HG03103 (cell line): ENCODE results near the gene AOAH.
A peak's percentile ranks its signal among the peaks of the same experiment; 100 is the strongest.
"Not testable (repeated sequence)": the region's sequence is repeated elsewhere in the genome, so short reads cannot be mapped to it uniquely, and the experiment has no call there.

Experiments
- ATAC-seq: cut with Tn5 transposase; IDR thresholded peaks from one replicate; pipeline ENCODE4 v1.9.1; 2021; ENCODE audit warnings: low read depth; ENCODE audit not compliant: unreplicated experiment

AOAH gene

DNA sequence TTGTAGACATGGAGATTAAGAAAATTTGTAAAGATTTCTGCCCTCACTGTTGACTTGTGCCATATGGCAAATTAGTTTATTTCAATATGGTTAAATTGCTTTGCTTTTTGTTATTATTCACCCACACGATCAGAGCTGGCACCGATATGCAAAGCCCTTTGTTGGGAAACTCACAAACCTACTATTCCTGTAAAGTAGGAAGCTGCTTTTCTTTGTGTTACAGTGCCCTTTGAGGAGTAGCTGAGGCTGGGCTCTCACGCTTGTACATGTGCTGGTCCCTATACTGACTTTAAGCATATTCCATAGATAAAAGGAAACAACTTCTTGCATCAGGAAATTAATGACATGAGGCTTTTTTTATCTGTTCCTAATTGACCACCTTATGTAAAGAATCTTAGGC lies 17.6 kb upstream of the AOAH start:
- ATAC-seq, result no peak

DNA sequence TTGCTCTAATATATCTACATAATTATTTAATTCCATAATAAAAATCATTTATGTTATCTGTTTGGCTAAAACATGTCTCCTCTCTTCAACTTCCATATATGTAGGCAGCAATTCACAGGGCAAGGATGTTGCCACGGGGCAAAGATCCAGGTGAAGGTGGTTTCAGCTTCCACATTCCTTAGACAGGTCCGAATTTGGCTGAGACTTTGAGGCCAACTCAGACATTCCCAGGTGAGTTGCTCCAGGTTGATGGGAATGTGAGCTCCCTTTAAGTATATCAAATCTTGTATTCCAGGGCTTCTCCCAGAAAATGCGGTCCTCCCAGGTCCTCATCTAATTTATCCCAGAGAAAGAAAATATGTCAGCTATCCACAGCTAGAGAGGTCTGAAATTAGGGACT lies 15.1 kb upstream of the AOAH start:
- no peak for ATAC-seq

DNA sequence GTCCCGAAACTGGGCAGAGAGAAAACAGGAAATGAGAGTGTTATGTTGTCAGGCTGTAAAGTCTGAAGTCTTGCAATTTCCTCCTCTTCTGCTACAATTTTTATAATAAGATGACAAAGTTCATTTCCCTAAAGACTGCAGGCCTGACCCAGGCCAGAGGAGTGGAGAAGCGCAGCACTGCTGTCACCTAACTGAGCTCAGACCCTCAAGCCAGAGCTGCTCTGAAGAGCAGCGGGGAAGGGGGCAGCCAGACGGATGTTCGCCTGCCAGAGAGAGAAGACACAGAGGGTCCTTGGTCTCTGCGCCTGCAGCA lies 12.6 kb upstream of the AOAH start:
- ATAC-seq, result peak; percentile 88

DNA sequence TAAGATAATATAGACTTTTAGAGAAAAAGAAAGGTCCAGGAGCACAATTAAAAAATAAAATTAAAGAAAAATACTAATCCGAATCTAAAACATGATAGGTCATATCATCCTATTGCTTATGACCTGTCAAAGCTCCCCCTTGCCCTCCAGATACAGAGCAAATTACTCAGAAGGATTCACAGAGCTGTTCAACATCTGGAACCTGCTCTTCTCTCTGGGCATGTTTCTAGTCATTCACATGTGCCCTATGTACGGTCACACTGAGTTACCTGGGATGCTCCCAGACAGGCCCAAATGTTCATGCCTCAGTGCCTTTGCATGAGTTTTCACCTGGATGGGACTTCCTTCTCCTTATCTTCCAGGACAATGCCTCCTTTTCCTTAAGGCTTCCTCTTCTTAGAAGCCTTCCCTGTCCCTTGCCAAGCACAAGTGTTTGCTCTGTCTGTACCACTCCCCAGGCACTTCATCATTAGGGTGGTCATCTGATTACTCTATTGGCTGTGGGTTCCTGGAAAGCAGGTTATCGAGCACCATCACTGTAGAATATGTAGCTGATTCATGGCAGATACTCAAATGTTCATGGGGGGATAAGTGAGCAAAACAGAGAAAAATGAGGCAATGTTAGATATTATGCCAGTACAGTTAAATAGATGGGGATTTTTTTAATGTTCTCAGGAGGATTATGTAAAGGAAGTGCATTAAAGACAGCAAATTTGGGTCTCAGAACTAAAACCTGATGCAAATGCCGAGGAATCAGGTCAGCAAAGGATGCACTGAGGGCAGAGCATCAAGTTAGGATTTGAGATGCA lies 12.0 kb upstream of the AOAH start:
- ATAC-seq, result no peak

DNA sequence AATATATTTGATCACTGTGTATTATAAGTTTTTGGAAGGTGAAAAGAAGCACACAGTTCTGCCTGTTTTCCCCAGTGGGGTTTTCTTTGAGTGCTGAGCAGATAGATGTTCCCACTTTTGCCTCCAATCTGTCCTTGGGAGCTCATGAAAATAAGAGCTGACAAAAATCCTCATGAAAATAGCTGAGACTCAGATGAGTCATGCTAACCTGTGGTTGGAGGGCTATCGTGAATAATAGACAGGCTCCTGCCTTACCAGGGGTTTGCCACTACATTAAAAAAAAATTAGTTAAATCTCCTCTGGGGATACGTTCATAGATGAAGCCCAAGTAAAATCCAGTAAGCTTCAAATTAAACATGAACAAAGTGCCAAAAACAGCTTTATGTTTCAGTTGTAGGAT lies 10.9 kb upstream of the AOAH start:
- no peak for ATAC-seq

DNA sequence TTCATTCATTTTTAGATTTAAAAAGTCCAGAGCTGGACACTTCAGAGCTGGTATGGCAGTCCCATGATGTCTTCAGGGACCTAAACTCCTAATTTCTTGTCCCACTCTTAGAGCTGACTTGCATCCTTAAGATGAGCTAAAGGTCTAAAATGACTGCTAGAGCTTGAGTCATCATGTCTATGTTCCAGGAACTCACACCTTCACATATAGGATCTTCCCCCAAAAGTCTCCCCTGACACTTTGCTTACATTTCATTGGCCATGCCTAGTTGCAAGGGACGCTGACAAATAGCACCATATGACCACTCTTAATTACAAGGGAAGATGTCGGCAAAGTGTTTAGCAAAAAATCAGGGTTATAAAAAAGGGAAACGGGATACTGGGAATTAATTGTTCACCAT lies 10.4 kb upstream of the AOAH start:
- no peak for ATAC-seq

- ATAC-seq, result no peak
Measured at GRCh38 chr7:36733411-36733810, 9.1 kb upstream of the AOAH start.

GRCh38 chr7:36732806-36733205 lies 8.5 kb upstream of the AOAH start:
- no peak for ATAC-seq

- no peak for ATAC-seq
Measured at GRCh38 chr7:36730046-36730445, 5.8 kb upstream of the AOAH start.

GRCh38 chr7:36728143-36728542 lies 3.8 kb upstream of the AOAH start:
- ATAC-seq, result no peak

- ATAC-seq, result no peak
Measured at GRCh38 chr7:36726806-36727503, 2.7 kb upstream of the AOAH start.

DNA sequence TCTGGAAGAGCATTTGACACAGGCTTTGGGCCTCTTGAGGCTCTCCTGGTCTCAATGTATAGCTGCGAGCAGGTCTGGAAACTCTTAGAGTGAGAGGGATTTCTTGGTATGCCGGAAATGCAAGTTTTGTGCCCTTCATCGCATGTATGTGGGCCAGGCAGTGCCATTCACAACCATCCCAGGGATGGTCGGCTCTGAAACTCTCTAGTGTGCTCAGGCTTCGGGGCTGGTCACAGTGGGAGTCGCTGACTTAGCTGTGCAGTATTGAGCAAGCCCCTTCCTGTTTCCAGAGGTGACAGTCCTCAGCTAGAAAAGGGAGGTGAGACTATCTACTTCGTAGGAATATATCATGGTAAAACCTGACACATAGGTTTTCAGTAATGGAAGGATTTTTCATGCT lies 2.0 kb upstream of the AOAH start:
- ATAC-seq, result no peak

DNA sequence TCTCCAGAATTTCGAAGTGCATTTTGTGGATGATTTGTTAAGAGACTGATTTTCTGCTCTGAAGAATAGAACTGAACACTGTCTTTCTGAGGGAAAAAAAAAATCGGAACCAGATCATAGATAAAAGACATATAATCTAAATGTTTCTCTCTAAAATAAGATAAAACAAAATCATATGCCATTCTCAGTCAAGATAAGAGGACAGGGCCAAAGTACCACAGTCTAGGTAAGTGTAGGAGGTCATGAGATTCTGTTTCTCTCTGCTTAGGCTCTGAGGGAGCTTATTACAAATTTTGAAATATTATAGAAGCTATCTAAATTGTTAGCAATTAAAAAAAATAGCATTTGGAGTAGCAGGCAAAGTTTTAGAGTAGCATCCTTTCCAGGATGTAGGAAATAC lies 702 bp upstream of the AOAH start:
- ATAC-seq, result no peak

DNA sequence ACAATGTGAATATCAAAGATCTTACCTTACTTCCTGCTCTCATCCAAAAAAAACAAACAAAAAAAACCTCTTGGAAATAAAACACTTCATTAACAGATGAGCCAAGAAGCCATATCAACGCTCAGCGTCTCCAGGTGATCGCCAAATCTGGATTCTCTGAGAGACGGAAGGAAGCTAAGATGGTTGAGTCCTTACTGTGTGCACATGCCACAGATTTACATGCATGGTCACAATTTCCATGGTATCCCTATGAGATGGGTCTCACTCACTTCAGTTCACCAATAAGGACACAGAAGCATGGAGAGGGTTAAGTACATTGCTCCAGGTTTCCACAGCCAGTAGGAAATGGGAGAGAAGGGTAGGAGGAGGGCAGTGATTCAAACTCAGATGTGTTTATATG lies 1.0 kb downstream of the AOAH start:
- ATAC-seq, result no peak

DNA sequence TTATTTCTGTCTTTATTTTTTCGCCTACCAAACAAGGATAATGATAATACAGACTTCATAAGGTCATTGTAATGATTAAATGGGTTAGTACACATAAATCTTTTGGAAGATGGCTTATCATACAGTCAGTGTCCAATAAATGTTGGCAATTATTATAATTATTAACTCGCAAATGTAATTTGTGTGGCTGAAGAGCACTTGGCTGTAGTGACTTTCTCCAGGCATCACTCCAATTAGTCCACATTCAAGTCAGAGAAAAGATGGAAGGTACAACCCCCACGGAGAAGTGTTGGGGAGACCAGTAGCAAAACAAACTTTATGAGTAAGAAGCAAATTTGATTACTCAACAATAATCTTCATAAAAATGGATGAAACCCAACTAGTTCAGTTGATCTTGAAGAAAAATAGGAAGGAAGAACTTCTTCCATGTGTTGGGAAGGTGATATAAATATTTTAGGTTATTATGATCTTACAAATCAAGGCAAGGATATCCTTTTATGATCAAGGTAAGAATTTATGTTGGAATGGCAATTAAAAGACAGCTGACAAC lies 5.1 kb downstream of the AOAH start:
- ATAC-seq, result no peak

- ATAC-seq, result no peak
Measured at GRCh38 chr7:36717586-36717985, 6.7 kb downstream of the AOAH start.

DNA sequence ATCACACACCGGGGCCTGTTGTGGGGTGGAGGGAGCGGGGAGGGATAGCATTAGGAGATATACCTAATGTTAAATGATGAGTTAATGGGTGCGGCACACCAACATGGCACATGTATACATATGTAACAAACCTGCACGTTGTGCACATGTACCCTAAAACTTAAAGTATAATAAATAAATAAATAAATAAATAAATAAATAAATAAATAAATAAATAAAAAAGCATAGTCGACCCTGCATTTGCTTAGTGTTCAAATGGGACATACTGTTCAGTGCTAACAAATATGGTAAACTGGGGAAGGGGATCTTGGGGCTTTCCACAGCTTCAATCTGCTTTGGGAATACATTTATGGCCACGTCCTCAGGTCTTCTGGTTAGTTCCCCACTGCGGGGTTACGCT lies 7.5 kb downstream of the AOAH start:
- not testable (repeated sequence) for ATAC-seq

GRCh38 chr7:36712015-36712414 lies 12.3 kb downstream of the AOAH start:
- ATAC-seq, result no peak

DNA sequence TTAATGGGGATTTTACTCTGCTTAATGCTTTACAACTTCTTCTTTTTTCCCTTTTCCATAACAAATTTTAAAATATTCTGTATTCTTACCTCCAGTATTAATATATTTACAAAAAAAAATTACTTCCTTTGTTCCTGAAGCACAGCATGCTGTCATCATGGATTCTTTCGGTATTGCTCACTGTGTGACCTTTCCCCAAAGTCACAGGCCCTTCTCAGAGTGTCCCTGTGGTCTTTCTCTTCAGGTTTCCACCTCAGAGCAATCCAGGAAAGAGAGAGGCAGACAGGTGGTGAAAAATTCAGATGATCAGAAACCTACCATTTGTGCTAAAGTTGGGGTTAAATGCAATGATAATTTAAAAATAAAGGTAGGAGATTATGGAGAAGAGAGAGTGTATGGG lies 13.0 kb downstream of the AOAH start:
- no peak for ATAC-seq

- ATAC-seq, result no peak
Measured at GRCh38 chr7:36710186-36710791, 14.0 kb downstream of the AOAH start.

DNA sequence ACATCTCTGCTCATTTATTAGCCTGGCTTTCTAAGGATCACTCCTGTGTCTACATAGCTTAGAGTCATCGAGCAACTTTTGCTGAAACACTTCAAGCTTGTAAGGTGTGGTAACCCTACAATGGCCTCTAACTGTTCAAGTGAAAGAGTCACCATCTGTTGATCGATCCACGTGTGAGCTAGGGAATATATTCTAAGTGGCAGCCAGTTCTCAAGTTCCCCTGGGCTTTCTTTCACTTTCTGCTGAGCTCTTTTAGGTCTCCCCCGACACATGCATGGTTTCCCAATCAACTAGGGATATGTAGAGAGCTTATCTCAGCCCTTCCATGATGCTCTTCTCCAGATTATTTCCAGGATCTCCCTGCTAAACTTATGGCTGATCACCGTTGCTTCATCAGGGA lies 15.5 kb downstream of the AOAH start:
- no peak for ATAC-seq

GRCh38 chr7:36707898-36708297 lies 16.4 kb downstream of the AOAH start:
- no peak for ATAC-seq
